ENCODE measurements around the gene ZBTB20.
A peak's percentile ranks its signal among the peaks of the same experiment; 100 is the strongest.

The ZBTB20 gene

DNA sequence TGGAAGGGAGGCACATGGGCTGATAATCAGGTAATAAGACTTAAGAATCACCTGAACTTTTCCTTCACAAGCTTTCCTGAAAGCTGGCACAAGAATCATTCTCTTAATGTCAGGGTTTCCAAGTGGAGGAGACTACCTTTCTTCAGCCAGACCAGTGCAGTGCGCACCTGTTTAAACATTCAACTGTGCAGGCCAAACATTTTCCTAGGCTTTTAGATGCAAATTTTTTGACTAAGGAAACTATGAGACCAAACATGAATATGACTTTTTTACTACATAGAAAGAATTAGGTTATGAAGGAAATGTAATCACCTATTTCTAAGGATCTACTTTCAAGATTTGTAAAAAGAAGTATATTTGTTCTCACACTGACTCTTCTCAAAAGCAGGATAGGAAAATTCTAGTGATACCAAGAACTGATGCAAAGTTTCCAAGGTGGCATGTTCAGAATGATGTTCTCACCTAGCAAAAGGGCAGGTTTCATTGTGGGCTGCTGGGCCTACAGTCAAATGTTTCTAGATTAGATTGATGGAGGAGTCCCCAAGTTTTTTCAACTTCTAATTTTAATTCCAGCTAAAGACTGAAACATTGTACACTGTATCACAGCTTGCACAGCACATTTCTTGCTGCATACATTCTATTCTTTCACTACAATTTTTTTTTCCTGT, 514.2 kb downstream of the ZBTB20 start:
- no peak for DNase-seq (ENCODE audit: low read depth, low spot score)

DNA sequence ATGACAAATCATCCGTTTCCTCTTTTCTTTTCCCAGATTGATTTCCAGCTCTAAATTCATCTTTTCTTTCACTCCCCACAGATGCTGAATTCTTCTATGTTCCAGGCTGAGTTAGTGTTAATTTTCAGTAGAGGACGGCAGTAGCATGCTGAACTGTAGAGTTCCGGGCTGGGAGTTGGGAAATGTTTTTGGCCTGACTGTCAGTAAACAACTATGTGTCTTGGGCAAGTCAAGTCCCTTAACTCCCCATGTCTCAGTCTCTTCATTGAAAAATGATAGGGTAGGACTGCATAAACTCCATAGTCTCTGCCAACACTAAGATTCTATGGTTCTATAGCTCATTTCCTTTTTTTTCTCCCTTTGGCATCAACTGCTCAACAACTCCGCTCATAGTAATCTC, 519.3 kb downstream of the ZBTB20 start:
- no peak for DNase-seq (ENCODE audit: low read depth, low spot score)

DNA sequence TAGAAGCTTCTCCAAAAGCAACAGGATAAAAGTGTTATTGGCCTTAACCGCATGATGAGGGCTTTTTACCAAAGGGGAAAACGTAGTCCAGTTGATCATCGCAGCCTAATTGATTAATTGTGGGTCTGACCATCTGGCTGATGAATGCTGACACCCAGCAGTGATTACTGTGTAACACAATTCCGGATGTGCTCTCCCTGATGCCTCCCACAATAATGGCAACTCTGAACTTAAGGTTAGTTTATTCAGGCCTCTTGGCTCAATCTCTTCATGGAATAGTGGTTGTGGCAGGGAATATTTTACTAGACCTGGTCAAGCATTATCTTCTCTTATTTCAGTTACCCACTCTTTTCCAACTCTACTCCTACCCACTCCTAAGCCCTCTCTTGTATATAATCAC, 520.3 kb downstream of the ZBTB20 start:
- DNase-seq (ENCODE audit: low read depth, low spot score): no peak

DNA sequence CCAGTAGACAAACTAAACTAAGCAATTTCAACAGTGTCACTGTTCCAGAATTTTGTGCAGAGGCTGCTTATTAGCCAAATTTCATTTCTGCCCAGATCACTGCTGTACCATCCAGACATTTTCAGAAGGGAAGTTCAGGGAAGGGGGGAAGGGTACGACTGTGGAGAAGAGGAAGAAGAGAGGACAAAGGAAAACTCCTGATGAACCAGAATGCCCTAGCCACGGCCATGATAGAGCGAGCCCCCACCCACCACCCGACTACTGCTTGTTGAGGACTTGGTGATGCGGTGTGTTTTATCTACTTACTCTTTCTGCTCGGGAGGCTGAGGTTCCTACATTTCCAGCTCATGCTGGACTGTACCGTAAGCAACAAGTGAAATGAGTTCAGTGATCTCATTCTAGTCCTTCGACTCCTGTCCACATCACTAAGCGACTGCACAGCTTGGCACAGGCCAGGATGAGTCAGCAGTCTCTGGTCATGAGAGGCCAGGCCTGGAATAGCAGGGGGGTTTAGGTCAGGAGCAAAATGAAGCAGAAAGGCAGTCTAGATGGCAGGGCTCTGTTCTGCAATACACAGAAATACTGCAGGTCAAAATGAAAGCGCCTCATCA, 522.4 kb downstream of the ZBTB20 start:
- DNase-seq (ENCODE audit: low read depth, low spot score): peak; percentile 98

DNA sequence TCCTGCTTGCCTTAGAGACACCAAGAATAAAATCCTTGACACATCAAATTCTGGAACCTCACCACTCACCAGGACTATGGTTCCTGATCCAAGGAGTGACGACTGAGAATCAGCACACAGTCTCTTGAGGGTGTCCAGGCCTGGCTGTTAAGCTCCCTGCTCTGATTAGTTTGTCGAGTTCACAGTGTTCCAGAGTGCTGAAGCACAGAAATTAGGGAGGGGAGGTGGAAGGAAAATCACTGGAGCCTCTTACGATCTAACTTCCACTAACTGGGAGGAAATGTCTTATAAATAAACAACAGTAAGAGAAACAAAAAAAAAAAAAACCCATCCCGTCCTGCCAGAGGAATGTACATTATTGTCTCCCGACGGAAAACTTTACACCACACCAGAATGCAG, 523.0 kb downstream of the ZBTB20 start:
- peak; percentile 75 for DNase-seq (ENCODE audit: low read depth, low spot score)

DNA sequence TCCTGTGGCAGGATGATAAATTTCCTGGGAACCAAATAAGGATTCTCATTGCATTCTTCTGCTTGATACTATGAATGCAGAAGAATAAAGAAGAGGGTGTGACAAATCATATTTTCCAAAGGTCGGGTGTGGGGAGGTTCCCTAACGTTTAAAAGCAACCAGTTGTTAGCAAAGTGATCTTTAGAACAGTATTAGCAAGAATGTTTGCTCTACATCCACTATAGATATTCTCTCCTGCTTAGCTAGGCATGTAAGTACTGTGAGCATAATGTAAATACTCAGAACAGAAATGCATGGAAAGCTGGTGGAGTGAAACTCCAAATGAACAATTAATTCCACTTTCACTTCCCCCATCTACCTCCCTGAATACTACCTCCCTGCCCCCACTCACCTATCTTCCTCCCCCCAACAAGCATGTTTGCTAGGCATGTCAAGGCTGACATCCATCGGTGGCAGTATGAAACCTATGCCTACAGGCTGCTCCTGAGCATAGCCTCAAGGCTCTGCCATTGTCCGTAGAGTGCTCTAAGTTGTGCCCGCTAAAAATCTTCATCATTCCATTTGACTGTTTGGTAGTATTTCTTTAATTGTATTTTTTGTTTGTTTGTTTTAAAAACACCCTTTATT, 523.6 kb downstream of the ZBTB20 start:
- DNase-seq (ENCODE audit: low read depth, low spot score): peak; percentile 39

DNA sequence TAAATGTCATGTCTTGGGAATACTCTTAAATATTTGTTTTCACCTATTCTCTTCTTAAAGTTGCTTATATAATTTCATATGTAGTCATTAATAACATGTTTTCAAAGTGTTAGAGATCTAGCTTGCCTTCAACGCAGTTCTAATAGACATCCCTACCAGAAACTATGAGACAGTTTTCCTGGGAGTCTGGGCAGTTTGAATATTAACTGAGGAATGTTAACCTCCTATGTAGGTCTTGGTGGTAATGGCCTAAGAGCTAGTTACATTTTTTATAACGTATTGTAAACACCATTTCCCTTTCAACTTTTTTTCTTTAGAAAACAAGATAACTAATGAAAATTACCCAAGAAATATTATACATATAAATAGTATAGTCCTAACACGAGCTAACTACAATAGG, 525.1 kb downstream of the ZBTB20 start:
- peak; percentile 29 for DNase-seq (ENCODE audit: low read depth, low spot score)

DNA sequence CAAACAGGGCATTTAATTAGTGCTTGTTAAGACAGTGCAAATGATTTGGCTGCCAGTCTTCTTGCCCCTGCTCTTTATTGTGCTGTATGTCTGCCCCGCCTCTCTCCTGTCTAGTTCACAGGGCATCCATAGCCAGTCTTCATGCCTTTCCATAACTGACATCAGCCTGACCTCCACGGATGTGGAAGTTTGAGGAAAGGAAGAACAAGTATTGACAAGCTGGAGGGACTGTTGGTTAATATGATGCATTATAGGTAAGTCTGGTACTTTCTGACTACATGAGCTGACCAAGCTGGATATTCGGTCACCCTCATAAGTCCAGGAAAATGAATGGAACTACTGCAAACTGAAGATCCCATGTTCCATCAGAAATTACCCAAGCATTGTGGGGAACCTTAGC, 527.3 kb downstream of the ZBTB20 start:
- DNase-seq (ENCODE audit: low read depth, low spot score): no peak

DNA sequence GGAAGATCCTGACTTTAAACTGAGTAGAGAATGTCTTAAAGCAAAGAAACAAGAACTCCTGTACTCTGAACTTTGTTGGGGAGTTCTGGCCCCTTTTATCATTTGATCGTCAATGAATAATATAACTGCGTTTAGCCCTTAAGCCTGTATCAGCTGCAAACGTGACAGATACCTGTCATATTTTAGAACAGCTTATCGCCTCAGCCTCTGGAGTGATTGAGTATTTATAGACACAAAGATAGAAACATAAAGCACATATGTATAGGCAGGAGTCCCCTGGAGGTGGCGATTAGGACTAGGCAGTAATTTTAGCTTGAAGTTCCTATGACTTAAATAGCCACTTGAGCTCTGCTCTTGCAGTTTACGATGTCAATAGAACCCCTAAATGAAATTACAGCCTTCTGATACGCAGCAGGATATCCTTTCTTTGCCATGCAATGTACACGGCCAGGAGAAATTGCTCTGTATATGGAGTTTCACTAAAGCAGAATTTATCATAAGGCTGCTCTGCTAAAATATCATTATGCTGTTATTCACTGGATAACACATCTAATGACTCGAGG, 531.5 kb downstream of the ZBTB20 start:
- no peak for DNase-seq (ENCODE audit: low read depth, low spot score)

DNA sequence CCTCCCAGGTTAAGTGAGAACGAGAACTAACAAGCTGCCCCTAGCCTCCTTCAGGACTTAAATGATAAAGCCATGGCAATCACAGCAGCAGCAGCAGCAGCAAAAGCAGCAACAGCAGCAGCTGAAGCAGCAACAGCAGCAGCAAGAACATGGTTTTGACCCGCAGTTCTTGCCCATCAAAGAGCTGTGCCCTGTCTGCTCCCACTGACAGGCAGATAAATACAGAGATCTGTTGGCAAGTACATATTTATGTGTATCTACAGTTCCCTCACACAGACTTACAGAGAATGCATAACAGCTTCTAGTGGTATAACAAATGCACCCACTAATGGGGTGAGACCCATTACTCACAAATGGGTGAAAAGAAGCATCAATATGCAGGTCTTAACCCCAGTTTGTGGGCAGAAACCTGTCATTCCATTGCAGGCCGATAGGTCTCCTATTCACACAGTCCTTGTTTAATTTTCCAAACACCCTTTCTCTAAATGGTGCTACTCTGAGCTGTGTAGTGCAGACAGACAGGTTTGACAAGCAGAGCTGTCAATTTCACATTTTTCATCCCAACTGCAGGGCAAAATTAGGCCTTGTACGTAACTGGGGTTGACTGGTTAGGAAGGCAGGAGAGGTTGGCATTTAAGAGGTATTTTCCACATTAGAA, 537.0 kb downstream of the ZBTB20 start:
- peak; percentile 39 for DNase-seq (ENCODE audit: low read depth, low spot score)

DNA sequence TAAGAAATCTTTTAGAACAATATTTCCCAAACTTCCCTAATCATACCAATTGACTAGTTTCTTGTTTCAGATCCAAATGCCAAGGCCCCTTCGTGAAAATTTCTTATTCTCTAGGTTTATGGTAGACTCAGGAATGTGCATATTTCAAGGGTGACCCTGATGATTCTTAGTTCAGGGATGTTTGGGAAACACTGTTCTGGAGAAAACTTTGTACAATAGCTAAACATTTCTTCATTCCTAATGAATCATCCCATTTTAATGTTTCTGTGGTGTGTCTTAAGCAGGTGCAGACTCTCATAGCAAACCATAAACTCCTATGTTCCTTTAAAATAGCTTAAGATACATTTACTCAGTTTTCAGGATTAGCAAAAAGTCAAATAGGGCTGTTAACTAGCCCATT, 538.8 kb downstream of the ZBTB20 start:
- peak; percentile 81 for DNase-seq (ENCODE audit: low read depth, low spot score)

DNA sequence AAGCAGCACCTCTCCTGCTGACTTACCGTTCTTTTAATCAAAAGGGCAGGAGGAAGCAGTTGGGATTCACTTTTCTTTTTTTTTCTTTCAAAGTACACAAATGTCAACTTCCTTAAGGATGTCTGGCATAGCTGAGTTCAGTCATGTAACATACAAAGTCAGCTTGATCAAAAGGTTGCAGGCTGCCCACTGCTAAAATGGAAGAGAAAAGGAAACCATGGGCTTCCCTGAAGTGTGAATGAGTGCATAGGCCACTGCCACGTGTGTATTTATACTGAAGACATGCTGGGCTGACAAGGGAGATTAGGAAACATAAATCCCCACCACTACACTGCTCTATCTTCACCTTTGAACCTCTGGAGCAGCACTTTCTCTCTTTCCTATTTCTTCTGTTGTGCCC, 540.8 kb downstream of the ZBTB20 start:
- no peak for DNase-seq (ENCODE audit: low read depth, low spot score)

DNA sequence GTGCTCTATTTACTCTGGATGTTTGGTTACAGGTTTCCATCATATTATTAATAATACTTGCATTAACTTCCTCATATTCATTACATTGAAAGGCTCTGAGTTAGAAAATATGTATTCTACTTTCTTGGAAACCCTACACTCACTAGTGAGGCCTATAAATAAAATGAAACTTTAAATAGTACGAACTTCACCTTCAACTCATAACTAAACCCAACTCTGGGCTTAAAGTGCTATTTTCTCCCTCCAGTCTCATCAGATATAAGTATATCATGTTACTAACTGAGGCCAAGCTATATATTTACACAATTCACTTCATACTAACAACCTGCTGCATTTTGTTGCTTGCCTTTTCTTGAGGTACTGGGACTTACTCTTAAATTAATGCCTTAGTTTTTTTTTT, 546.5 kb downstream of the ZBTB20 start:
- no peak for DNase-seq (ENCODE audit: low read depth, low spot score)

DNA sequence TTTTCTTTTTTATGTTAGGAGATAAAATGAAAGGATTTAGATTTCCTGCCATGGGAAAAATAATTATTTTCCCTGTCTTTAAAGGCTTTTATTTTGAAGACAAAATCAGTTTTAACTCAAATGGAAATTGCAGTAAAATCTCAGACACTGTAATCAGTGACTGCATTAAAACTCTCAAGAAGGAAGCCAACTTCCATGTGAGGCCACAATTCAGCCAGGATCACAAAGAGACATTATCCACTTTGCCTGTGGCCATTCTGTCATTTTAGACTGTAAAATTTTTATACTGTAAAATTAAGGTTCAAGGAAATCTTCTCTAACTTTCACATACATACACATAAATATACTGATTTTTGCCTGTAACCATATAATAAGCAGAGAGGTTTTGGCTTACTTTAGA, 549.2 kb downstream of the ZBTB20 start:
- no peak for DNase-seq (ENCODE audit: low read depth, low spot score)

DNA sequence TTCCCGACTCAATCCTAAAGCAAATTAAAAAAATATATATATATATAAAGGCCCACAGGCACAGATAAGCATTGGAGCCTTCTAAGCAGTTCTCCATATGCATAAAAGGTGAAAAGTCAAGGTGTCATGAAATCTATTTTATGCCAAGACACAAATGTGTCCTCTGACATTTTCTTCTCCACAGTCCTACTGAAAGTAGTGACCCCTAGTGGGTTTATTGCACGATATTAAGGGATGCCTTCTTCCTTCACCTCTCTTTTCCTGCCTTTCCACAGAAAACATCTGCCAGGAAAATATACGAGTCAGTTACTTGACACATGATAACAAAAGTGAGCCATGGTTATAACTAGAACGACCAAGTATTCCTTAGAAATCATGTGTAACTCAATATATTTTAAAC, 550.1 kb downstream of the ZBTB20 start:
- DNase-seq (ENCODE audit: low read depth, low spot score): no peak

DNA sequence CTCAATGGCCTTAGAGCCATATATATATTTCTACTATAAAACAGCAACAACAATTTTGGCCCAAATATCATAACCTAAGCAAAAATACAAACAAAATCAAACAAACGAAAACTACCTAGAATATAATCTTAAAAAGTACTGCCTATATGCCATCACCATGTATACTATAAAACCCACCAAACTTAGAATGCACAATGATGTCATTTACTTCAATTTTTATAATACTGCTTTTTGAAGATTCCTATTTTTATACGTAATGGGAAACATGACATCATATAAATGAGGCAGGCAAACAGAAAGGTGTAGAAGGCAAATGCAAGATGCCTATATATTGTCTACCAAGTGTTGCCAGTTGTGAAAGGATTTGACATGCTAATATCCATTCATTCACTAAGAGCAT, 550.9 kb downstream of the ZBTB20 start:
- no peak for DNase-seq (ENCODE audit: low read depth, low spot score)

DNA sequence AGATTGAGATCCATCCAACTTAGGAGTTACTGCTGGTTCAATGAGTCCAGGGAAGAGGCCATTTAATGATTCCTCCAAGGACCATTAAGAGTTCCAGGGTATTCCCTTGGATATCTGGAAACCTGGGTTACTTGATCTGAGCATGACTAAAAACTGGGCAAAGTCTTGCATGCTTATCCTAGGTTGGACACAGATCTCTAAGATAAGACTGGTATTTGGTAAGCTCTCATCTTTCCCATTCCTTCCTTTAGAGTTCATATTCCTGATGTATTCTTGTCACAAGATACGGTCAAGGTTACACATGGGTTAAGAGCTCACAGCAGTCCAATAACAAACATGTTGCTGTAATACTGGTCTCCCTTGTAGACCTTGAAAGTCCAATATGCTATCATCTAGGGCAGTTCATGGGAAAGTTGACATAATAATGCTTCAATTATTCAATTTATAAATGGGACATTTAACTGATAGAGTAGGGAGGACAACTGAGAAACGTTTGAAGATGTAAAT, 551.5 kb downstream of the ZBTB20 start:
- DNase-seq (ENCODE audit: low read depth, low spot score): no peak

DNA sequence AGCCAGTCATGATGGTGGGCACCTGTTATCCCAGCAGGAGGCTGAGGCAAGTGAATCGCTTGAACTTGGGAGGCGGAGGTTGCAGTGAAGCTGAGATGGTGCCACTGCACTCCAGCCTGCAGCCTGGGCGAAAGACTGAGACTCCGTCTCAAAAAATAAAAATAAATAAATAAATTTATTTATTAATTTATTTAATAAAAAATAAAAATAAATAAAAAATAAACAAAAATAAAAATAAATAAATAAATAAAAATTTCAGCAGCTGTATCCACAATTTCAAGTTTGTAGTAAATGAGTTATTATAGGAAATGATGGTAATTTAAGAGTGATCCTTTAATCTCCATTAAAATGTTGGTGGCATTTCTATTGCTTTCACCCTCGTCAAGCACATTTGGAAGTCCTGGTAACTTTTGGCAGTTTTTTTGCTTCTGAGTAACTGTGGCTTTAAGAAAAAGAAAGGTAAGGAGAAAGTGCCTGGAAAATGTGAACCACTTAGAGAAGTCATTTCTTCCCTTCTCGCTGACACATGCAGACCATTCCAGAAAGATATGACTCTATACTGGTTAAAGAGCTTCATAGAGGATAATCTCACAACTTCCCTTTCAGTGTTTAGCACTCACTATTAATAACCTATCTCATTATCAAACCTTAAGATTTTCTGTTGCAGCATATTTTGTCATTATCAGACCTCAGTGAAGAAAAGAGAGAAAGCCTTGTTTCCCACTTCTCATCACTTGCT, 556.6 kb downstream of the ZBTB20 start:
- no peak for DNase-seq (ENCODE audit: low read depth, low spot score)

DNA sequence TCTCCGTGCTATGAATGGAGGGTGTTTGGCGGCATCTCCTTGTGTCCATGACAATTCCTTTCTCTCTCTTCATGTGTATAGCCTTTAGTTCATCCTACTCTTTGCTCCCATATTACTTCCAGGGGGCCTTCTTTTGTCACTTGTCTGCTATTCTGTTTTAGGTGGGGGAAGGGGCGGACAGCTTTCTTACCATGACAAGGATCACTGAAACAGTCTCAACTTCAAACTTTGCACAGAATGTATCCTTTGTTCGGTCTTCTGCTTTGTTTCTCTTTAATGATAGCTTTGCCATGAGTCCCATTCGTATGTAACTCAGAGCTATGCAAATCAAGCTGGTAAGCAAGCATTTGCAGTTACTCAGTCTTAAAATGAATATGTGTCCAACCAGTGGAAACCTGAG, 559.1 kb downstream of the ZBTB20 start:
- DNase-seq (ENCODE audit: low read depth, low spot score): no peak

DNA sequence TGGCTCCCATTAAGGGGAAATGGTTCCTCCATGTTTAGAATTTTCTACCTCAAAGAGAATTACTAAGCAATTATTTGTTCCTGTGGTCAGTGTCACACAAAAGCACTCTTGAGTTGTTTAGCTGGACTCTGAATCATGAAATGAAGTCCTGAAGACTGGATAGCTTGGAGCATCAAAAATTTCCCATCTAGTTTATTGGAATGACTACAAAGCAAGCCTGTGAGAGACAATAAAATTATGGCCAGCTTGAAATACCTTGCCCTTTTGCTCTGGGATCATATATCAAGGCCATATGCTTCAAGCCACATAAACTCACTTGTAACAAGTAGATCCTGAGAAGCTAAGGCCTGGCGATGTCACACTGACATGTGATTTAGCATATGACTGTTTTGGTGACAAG, 561.0 kb downstream of the ZBTB20 start:
- DNase-seq (ENCODE audit: low read depth, low spot score): peak; percentile 40

DNA sequence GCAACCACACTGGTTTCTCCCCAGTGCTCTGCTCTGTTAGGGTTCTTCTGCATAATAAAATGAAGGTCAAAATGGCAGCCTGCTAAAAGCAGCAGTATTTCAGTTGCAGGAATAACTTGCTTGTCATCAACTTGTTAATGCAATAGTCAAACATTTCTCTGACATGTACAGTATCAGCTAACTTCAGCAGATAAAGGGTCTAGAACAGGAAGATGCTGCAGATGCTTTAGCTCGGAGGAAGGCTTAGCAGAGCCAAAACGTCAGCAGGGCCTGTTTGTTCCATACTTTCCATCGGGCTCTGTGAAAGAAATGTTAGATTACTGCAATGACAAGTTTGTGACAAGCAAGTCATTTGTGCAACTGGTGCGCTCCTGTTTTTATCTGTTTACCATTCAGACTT, 561.4 kb downstream of the ZBTB20 start:
- no peak for DNase-seq (ENCODE audit: low read depth, low spot score)
